Peyer's patch (tissue), 4 donors: ENCODE data around the gene TTLL12. TPM values are rescaled to one million over a fixed set of nuclear protein-coding genes. Genes with fewer than 3 reads are reported as not detected.

Experiments used
- DNase-seq, 3 donors: peaks; one replicate each; pipeline ENCODE4 v3.0.0-alpha.2; 2017 to 2019
- H3K27ac ChIP-seq, 4 donors: fragments of 200-600 bp; sonication (generic); one replicate each; pipeline ENCODE4 v1.5.1; 2016 to 2019
- H3K27me3 ChIP-seq, 2 donors: fragments of 200-600 bp; sonication (generic); one replicate each; pipeline ENCODE4 v1.5.1; 2019
- H3K36me3 ChIP-seq, 3 donors: fragments of 200-600 bp; sonication (generic); one replicate each; pipeline ENCODE4 v1.5.1; 2016 to 2019
- H3K4me1 ChIP-seq, 4 donors: fragments of 200-600 bp; sonication (generic); one replicate each; pipeline ENCODE4 v1.5.1; 2016 to 2019
- H3K4me3 ChIP-seq, 4 donors: fragments of 200-600 bp; sonication (generic); 1 replicate in 3 of 4; 2 replicates in 1 of 4; pipeline ENCODE4 v1.5.1; 2016 to 2019; ENCODE audit warnings: mild to moderate bottlenecking in 1 of 4
- H3K9me3 ChIP-seq, 4 donors: fragments of 200-600 bp; sonication (generic); one replicate each; pipeline ENCODE4 v1.5.1; 2016 to 2019; ENCODE audit warnings: mild to moderate bottlenecking in 1 of 4
- CTCF ChIP-seq, 6 experiments: fragments of 450-650 bp in 4 of 6; fragments of 200-600 bp in 2 of 6; sonication (generic) in 1 of 6; IDR thresholded peaks; one replicate each; pipeline ENCODE4 v1.5.1; 2017 to 2019; ENCODE audit warnings: antibody characterized with exemption in 6 of 6, mild to moderate bottlenecking in 3 of 6, moderate library complexity in 1 of 6
- POLR2A ChIP-seq, 2 donors: fragments of 450-650 bp; IDR thresholded peaks; one replicate each; pipeline ENCODE4 v1.5.1; 2017; ENCODE audit warnings: antibody characterized with exemption in 2 of 2, mild to moderate bottlenecking in 2 of 2, moderate library complexity in 2 of 2
- total RNA-seq, 4 donors: library from RNA; depleted of rRNA; stranded (reverse); fragments of >200 nt; gene quantifications; one replicate each; pipeline ENCODE4 v1.1.0, GENCODE V29; 2016

The TTLL12 gene
- total RNA-seq, 4 donors from 2014 or later, result 34.7 to 77.8 (median 58.2) TPM

GRCh38 chr22:43182726-43183125 is 4.2 kb downstream of the TTLL12 start:
- H3K4me3 ChIP-seq, result no peak overlapping the region
- H3K27me3 ChIP-seq, result no peaks in the 10 kb centered on the region
- peaks cover 0 to 23% (median 0%) of the 10 kb centered on the region in 3 donors for H3K36me3 ChIP-seq
- TF ChIP-seq CTCF (IDR thresholded peaks at IDR 0.05), result no peak
- no peak for TF ChIP-seq POLR2A (IDR thresholded peaks at IDR 0.05)
- H3K27ac ChIP-seq, result no peak overlapping the region
- no peaks in the 10 kb centered on the region for H3K9me3 ChIP-seq
- peaks cover 0 to 21% (median 4%) of the 10 kb centered on the region in 4 donors for H3K4me1 ChIP-seq
- no peak for DNase-seq

- Histone ChIP-seq H3K4me3 (no peak overlapping the region), H3K36me3 (peaks cover 0 to 23% (median 0%) of the 10 kb centered on the region in 3 donors), H3K27me3 (no peaks in the 10 kb centered on the region), H3K27ac (no peak overlapping the region), H3K4me1 (peaks cover 0 to 21% (median 4%) of the 10 kb centered on the region in 4 donors), H3K9me3 (no peaks in the 10 kb centered on the region)
- no peak for TF ChIP-seq CTCF (IDR thresholded peaks at IDR 0.05)
- no peak for TF ChIP-seq POLR2A (IDR thresholded peaks at IDR 0.05)
- DNase-seq, result no peak
These were observed 4.8 kb downstream of the TTLL12 start for GRCh38 chr22:43182118-43182517.

GRCh38 chr22:43181321-43182076 is 5.4 kb downstream of the TTLL12 start:
- TF ChIP-seq CTCF (IDR thresholded peaks at IDR 0.05) (no peak), POLR2A (IDR thresholded peaks at IDR 0.05) (no peak)
- Histone ChIP-seq H3K36me3 (peaks cover 0 to 23% (median 0%) of the 10 kb centered on the region in 3 donors), H3K27me3 (no peaks in the 10 kb centered on the region), H3K27ac (no peak overlapping the region), H3K4me1 (peaks cover 0 to 21% (median 4%) of the 10 kb centered on the region in 4 donors), H3K4me3 (no peak overlapping the region), H3K9me3 (no peaks in the 10 kb centered on the region)
- no peak for DNase-seq

- Histone ChIP-seq H3K4me3 (no peak overlapping the region), H3K9me3 (no peaks in the 10 kb centered on the region), H3K27ac (no peak overlapping the region), H3K4me1 (peaks cover 0 to 15% (median under 1%) of the 10 kb centered on the region in 4 donors), H3K27me3 (no peaks in the 10 kb centered on the region), H3K36me3 (peaks cover 0 to 31% (median 0%) of the 10 kb centered on the region in 3 donors)
- DNase-seq, result no peak
- no peak for TF ChIP-seq CTCF (IDR thresholded peaks at IDR 0.05)
- no peak for TF ChIP-seq POLR2A (IDR thresholded peaks at IDR 0.05)
These were observed 6.3 kb downstream of the TTLL12 start for GRCh38 chr22:43180670-43181069.

GRCh38 chr22:43179911-43180195 is 7.1 kb downstream of the TTLL12 start:
- H3K4me3 ChIP-seq, result no peak overlapping the region
- no peaks in the 10 kb centered on the region for H3K9me3 ChIP-seq
- H3K36me3 ChIP-seq, result peaks cover 0 to 40% (median 0%) of the 10 kb centered on the region in 3 donors
- TF ChIP-seq CTCF (IDR thresholded peaks at IDR 0.05) (no peak), POLR2A (IDR thresholded peaks at IDR 0.05) (no peak)
- no peak overlapping the region for H3K27ac ChIP-seq
- no peaks in the 10 kb centered on the region for H3K27me3 ChIP-seq
- DNase-seq, result no peak
- peaks cover 0 to 8% (median 0%) of the 10 kb centered on the region in 4 donors for H3K4me1 ChIP-seq
